Spleen (tissue), 11 donors: ENCODE measurements around the gene LGALS9. TPM values are rescaled to one million over a fixed set of nuclear protein-coding genes. Genes with fewer than 3 reads are reported as not detected.
"Not testable (repeated sequence)": the region's sequence is repeated elsewhere in the genome, so short reads cannot be mapped to it uniquely, and the experiment has no call there.

Source experiments
- DNase-seq: peaks from one replicate; pipeline ENCODE4 v3.0.0-alpha.2; 2020
- H3K27ac ChIP-seq, 8 donors: fragments of 200-600 bp; sonication (generic) in 7 of 8; 1 replicate in 4 of 8; 2 replicates in 4 of 8; pipeline versions ENCODE4 v1.5.0 to v1.8.0; 2016 to 2021; ENCODE audit warnings: inconsistent platforms in 4 of 8, mild to moderate bottlenecking in 4 of 8, moderate library complexity in 1 of 8
- H3K27me3 ChIP-seq, 7 donors: fragments of 200-600 bp; sonication (generic) in 6 of 7; replicated peaks in 1 of 7; 1 replicate in 4 of 7; 2 replicates in 3 of 7; pipeline versions ENCODE4 v1.5.0 to v1.8.0; 2016 to 2021; ENCODE audit warnings: inconsistent platforms in 3 of 7, mild to moderate bottlenecking in 1 of 7
- H3K36me3 ChIP-seq, 6 donors: fragments of 200-600 bp; sonication (generic) in 5 of 6; 1 replicate in 4 of 6; 2 replicates in 2 of 6; pipeline versions ENCODE4 v1.5.0 to v1.8.0; 2016 to 2021; ENCODE audit warnings: inconsistent platforms in 2 of 6
- H3K4me1 ChIP-seq, 6 donors: fragments of 200-600 bp; sonication (generic) in 5 of 6; 1 replicate in 3 of 6; 2 replicates in 3 of 6; pipeline versions ENCODE4 v1.5.0 to v1.8.0; 2016 to 2021; ENCODE audit warnings: inconsistent platforms in 3 of 6
- H3K4me3 ChIP-seq, 8 donors: fragments of 200-600 bp; sonication (generic) in 7 of 8; 1 replicate in 4 of 8; 2 replicates in 4 of 8; pipeline versions ENCODE4 v1.5.0 to v1.8.0; 2016 to 2021; ENCODE audit warnings: inconsistent platforms in 4 of 8, mild to moderate bottlenecking in 4 of 8, moderate library complexity in 2 of 8
- H3K9me3 ChIP-seq, 8 donors: fragments of 200-600 bp; sonication (generic) in 7 of 8; 1 replicate in 4 of 8; 2 replicates in 4 of 8; pipeline versions ENCODE4 v1.5.0 to v1.8.0; 2016 to 2021; ENCODE audit warnings: inconsistent platforms in 4 of 8
- CTCF ChIP-seq, 11 experiments: fragments of 200-600 bp in 7 of 11; fragments of 450-650 bp in 4 of 11; sonication (generic) in 4 of 11; IDR thresholded peaks in 8 of 11; conservative IDR thresholded peaks in 3 of 11; 1 replicate in 7 of 11; 2 replicates in 4 of 11; pipeline versions ENCODE4 v1.4.0 to v1.8.0; 2016 to 2021; ENCODE audit warnings: antibody characterized with exemption in 11 of 11, inconsistent platforms in 4 of 11, mild to moderate bottlenecking in 1 of 11
- POLR2A ChIP-seq, 3 donors: fragments of 450-650 bp; IDR thresholded peaks; one replicate each; pipeline ENCODE4 v1.5.1; 2017; ENCODE audit warnings: antibody characterized with exemption in 3 of 3, mild to moderate bottlenecking in 1 of 3
- POLR2AphosphoS5 ChIP-seq, 3 donors: sonication (generic); formaldehyde crosslinking; IDR thresholded peaks; one replicate each; pipeline ENCODE4 v1.5.1; 2017; ENCODE audit warnings: antibody characterized with exemption in 3 of 3
- WGBS, 5 donors: extraction: QIAGEN DNeasy Blood & Tissue Kit in 3 of 5; methylation state at CpG; one replicate each; pipeline versions ENCODE4 v1.1.5 to v1.1.7; 2013 to 2018; 5-methylcytosine and 5-hydroxymethylcytosine counted together
- intact Hi-C: fragments of 100-400 bp; cut with DNase I; formaldehyde crosslinking; loops from one replicate; pipeline ENCODE4 v1.15.0; 2023; ENCODE audit warnings: low total_unique reads
- polyA plus RNA-seq, 3 donors: library from polyadenylated mRNA; stranded (reverse); fragments of 200-250 nt; gene quantifications; one replicate each; pipeline ENCODE4 v1.2.1, GENCODE V29; 2013
- small RNA-seq, 4 donors: library from RNA; depleted of rRNA; stranded (forward); fragments of <200 nt; gene quantifications; one replicate each; pipeline ENCODE3, GENCODE V24; 2016
- total RNA-seq, 7 donors: library from RNA; depleted of rRNA in 3 of 7; stranded (reverse); fragments of >200 nt in 3 of 7; fragmentation: NEBNext Ultra II Directional in 4 of 7; extraction: Animal tissue kit (Norgen Biotek cat#: 25700) in 4 of 7; gene quantifications; one replicate each; pipeline versions ENCODE4 v1.1.0 to v1.2.1, GENCODE V29; 2016 to 2021
- donor health status: healthy with polysubstance abuse.
- donor health status: DM: no; HTN: no; CAD: no; lungs with moderate emphysema.
- donor health status: DM: no; HTN: no; CAD: no.
- donor health status: Bipolar disorder and iron deficiency.
- donor health status: healthy.
- donor health status: DM: no; HTN: no; CAD: no.
- donor health status: DM: yes; HTN: yes; CAD: no.

The LGALS9 gene
- total and polyA plus RNA-seq, 10 donors = 162 to 309 (median 209) TPM

GRCh38 chr17:27690882-27691281 is 59.9 kb downstream of the LGALS9 start:
- 80 to 92% (median 90%) methylated on average over 1 of the region's 1 CpG for WGBS, 5 donors
- H3K27ac ChIP-seq = no peak overlapping the region
- TF ChIP-seq CTCF (IDR thresholded peaks at IDR 0.05 in 8 of 11, conservative IDR thresholded peaks at IDR 0.05 in 3 of 11) (no peak), POLR2AphosphoS5 (IDR thresholded peaks at IDR 0.05) (no peak), POLR2A (IDR thresholded peaks at IDR 0.05) (no peak)
- intact Hi-C loops = no loop called here
- no peaks in the 10 kb centered on the region for H3K4me1 ChIP-seq
- no peaks in the 10 kb centered on the region for H3K27me3 ChIP-seq
- no peaks in the 10 kb centered on the region for H3K36me3 ChIP-seq
- peaks cover 3 to 52% (median 35%) of the 10 kb centered on the region in 8 donors for H3K9me3 ChIP-seq
- DNase-seq = no peak
- H3K4me3 ChIP-seq = no peak overlapping the region

- H3K27me3 ChIP-seq, H3K27ac ChIP-seq, H3K36me3 ChIP-seq, H3K4me1 ChIP-seq, intact Hi-C loops, H3K4me3 ChIP-seq, DNase-seq: not testable (repeated sequence)
- H3K9me3 ChIP-seq = peaks cover 3 to 51% (median 38%) of the 10 kb centered on the region in 8 donors
- WGBS, 5 donors = 67 to 91% (median 79%) methylated on average over 2 of the region's 2 CpGs
Measured at GRCh38 chr17:27695254-27695814, 64.3 kb downstream of the LGALS9 start.

Small RNA genes within 50 kb of the gene (small RNA-seq; reads per million reads assigned to genes)
- gene AC015688.1 = 0 reads per million in 4 donors
- 0 reads per million in 4 donors for gene AC015688.2
- gene AC015688.5 = 0 reads per million in 4 donors
- 0 reads per million in 4 donors for gene CPDP1

Other genes with a start within 250 kb of the LGALS9 start
- 100 to 1,000 TPM in 1 of 7 donors, 10 to 100 TPM in 6; 35.2 to 100 (median 58.7) TPM for gene KSR1, start 174.7 kb upstream of the LGALS9 start, total RNA-seq
- gene KSR1, start 174.7 kb upstream of the LGALS9 start, polyA plus RNA-seq = 10 to 100 TPM in 2 of 3 donors, 1 to 10 TPM in 1; 6.4 to 24.0 (median 12.0) TPM
- gene NOS2, start 169.3 kb downstream of the LGALS9 start, total RNA-seq = under 1 TPM in 6 of 7 donors, not detected in 1; 0.12 to 0.69 (median 0.32) TPM
- gene NOS2, start 169.3 kb downstream of the LGALS9 start, polyA plus RNA-seq = under 1 TPM; 0.02 to 0.10 (median 0.07) TPM